ENCODE results near the gene SORCS2.

GRCh38 chr4:7656244-7656800 lies 464.0 kb downstream of the SORCS2 start:
- TF ChIP-seq CTCF (IDR thresholded peaks at IDR 0.05) (no peak), SIN3A (IDR thresholded peaks at IDR 0.05; ENCODE audit: borderline replicate concordance, insufficient read depth, low read depth, low read length) (no peak), POLR2AphosphoS5 (IDR thresholded peaks at IDR 0.05; ENCODE audit: low read depth, low read length) (no peak)

All from Panc1 (cell line).